GM13977 (cell line): ENCODE data around the gene CPHXL.

Experiments
- DNase-seq: peaks from one replicate; pipeline ENCODE4 v3.0.0; 2012; ENCODE audit warnings: low spot score
- CTCF ChIP-seq: IDR thresholded peaks from 2 replicates; pipeline ENCODE4 v1.5.1; 2012; ENCODE audit warnings: mild to moderate bottlenecking, control low read depth; ENCODE audit not compliant: insufficient read depth; ENCODE audit errors: extremely low read depth, missing control alignments
- in situ Hi-C: fragments of 300-500 bp; cut with MboI; formaldehyde crosslinking; loops from one replicate; pipeline ENCODE4 v1.12.0; 2022; ENCODE audit warnings: low sequenced_read_pairs, low pct_unique_long_range_greater_than_20kb, mixed read lengths, inconsistent platforms; ENCODE audit not compliant: unreplicated experiment

Gene CPHXL

GRCh38 chr16:75714661-75715060, 11.6 kb downstream of the CPHXL start:
- in situ Hi-C loops = no loop called here
- TF ChIP-seq CTCF = no peak

GRCh38 chr16:75710344-75710743, 15.9 kb downstream of the CPHXL start:
- in situ Hi-C loops = no loop called here

More at GRCh38 chr16:75714661-75715060, 11.6 kb downstream of the CPHXL start:
- no peak for DNase-seq

GRCh38 chr16:75703306-75703705, 23.0 kb downstream of the CPHXL start:
- no peak for DNase-seq
- in situ Hi-C loops = no loop called here
- TF ChIP-seq CTCF = no peak

More at GRCh38 chr16:75710344-75710743, 15.9 kb downstream of the CPHXL start:
- DNase-seq = no peak
- no peak for TF ChIP-seq CTCF

GRCh38 chr16:75702242-75702641, 24.0 kb downstream of the CPHXL start:
- in situ Hi-C loops = no loop called here
- TF ChIP-seq CTCF = no peak
- no peak for DNase-seq

- no peak for TF ChIP-seq CTCF
- in situ Hi-C loops = no loop called here
- DNase-seq = no peak
Measured at GRCh38 chr16:75701361-75701760, 24.9 kb downstream of the CPHXL start, which contains the start of gene DUXB. DUXB (minus strand) TSS chr16:75701461; CDS start chr16:75701418, 43 bp downstream.

- DNase-seq = no peak
Measured at GRCh38 chr16:75697571-75697970, 28.7 kb downstream of the CPHXL start.

More at GRCh38 chr16:75697571-75697970, 28.7 kb downstream of the CPHXL start:
- TF ChIP-seq CTCF = no peak
- in situ Hi-C loops = no loop called here
